Spleen (tissue), 11 donors: ENCODE data around the gene RNF17. TPM values are rescaled to one million over a fixed set of nuclear protein-coding genes. Genes with fewer than 3 reads are reported as not detected.

Experiments
- DNase-seq: peaks from one replicate; pipeline ENCODE4 v3.0.0-alpha.2; 2020
- H3K27ac ChIP-seq, 8 donors: fragments of 200-600 bp; sonication (generic) in 7 of 8; 1 replicate in 4 of 8; 2 replicates in 4 of 8; pipeline versions ENCODE4 v1.5.0 to v1.8.0; 2016 to 2021; ENCODE audit warnings: inconsistent platforms in 4 of 8, mild to moderate bottlenecking in 4 of 8, moderate library complexity in 1 of 8
- H3K27me3 ChIP-seq, 7 donors: fragments of 200-600 bp; sonication (generic) in 6 of 7; replicated peaks in 1 of 7; 1 replicate in 4 of 7; 2 replicates in 3 of 7; pipeline versions ENCODE4 v1.5.0 to v1.8.0; 2016 to 2021; ENCODE audit warnings: inconsistent platforms in 3 of 7, mild to moderate bottlenecking in 1 of 7
- H3K36me3 ChIP-seq, 6 donors: fragments of 200-600 bp; sonication (generic) in 5 of 6; 1 replicate in 4 of 6; 2 replicates in 2 of 6; pipeline versions ENCODE4 v1.5.0 to v1.8.0; 2016 to 2021; ENCODE audit warnings: inconsistent platforms in 2 of 6
- H3K4me1 ChIP-seq, 6 donors: fragments of 200-600 bp; sonication (generic) in 5 of 6; 1 replicate in 3 of 6; 2 replicates in 3 of 6; pipeline versions ENCODE4 v1.5.0 to v1.8.0; 2016 to 2021; ENCODE audit warnings: inconsistent platforms in 3 of 6
- H3K4me3 ChIP-seq, 8 donors: fragments of 200-600 bp; sonication (generic) in 7 of 8; 1 replicate in 4 of 8; 2 replicates in 4 of 8; pipeline versions ENCODE4 v1.5.0 to v1.8.0; 2016 to 2021; ENCODE audit warnings: inconsistent platforms in 4 of 8, mild to moderate bottlenecking in 4 of 8, moderate library complexity in 2 of 8
- H3K9me3 ChIP-seq, 8 donors: fragments of 200-600 bp; sonication (generic) in 7 of 8; 1 replicate in 4 of 8; 2 replicates in 4 of 8; pipeline versions ENCODE4 v1.5.0 to v1.8.0; 2016 to 2021; ENCODE audit warnings: inconsistent platforms in 4 of 8
- CTCF ChIP-seq, 11 experiments: fragments of 200-600 bp in 7 of 11; fragments of 450-650 bp in 4 of 11; sonication (generic) in 4 of 11; IDR thresholded peaks in 8 of 11; conservative IDR thresholded peaks in 3 of 11; 1 replicate in 7 of 11; 2 replicates in 4 of 11; pipeline versions ENCODE4 v1.4.0 to v1.8.0; 2016 to 2021; ENCODE audit warnings: antibody characterized with exemption in 11 of 11, inconsistent platforms in 4 of 11, mild to moderate bottlenecking in 1 of 11
- POLR2A ChIP-seq, 3 donors: fragments of 450-650 bp; IDR thresholded peaks; one replicate each; pipeline ENCODE4 v1.5.1; 2017; ENCODE audit warnings: antibody characterized with exemption in 3 of 3, mild to moderate bottlenecking in 1 of 3
- POLR2AphosphoS5 ChIP-seq, 3 donors: sonication (generic); formaldehyde crosslinking; IDR thresholded peaks; one replicate each; pipeline ENCODE4 v1.5.1; 2017; ENCODE audit warnings: antibody characterized with exemption in 3 of 3
- WGBS, 5 donors: extraction: QIAGEN DNeasy Blood & Tissue Kit in 3 of 5; methylation state at CpG; one replicate each; pipeline versions ENCODE4 v1.1.5 to v1.1.7; 2013 to 2018; 5-methylcytosine and 5-hydroxymethylcytosine counted together
- intact Hi-C: fragments of 100-400 bp; cut with DNase I; formaldehyde crosslinking; loops from one replicate; pipeline ENCODE4 v1.15.0; 2023; ENCODE audit warnings: low total_unique reads
- polyA plus RNA-seq, 3 donors: library from polyadenylated mRNA; stranded (reverse); fragments of 200-250 nt; gene quantifications; one replicate each; pipeline ENCODE4 v1.2.1, GENCODE V29; 2013
- total RNA-seq, 7 donors: library from RNA; depleted of rRNA in 3 of 7; stranded (reverse); fragments of >200 nt in 3 of 7; fragmentation: NEBNext Ultra II Directional in 4 of 7; extraction: Animal tissue kit (Norgen Biotek cat#: 25700) in 4 of 7; gene quantifications; one replicate each; pipeline versions ENCODE4 v1.1.0 to v1.2.1, GENCODE V29; 2016 to 2021
- donor health status: healthy with polysubstance abuse.
- donor health status: DM: no; HTN: no; CAD: no; lungs with moderate emphysema.
- donor health status: DM: no; HTN: no; CAD: no.
- donor health status: Bipolar disorder and iron deficiency.
- donor health status: healthy.
- donor health status: DM: no; HTN: no; CAD: no.
- donor health status: DM: yes; HTN: yes; CAD: no.

RNF17 gene
- total and polyA plus RNA-seq, 10 donors: 0.02 to 0.38 (median 0.24) TPM; not detected in 6

- intact Hi-C loops: no loop called here
- no peak for DNase-seq
- no peak overlapping the region for H3K27ac ChIP-seq
- H3K36me3 ChIP-seq: no peaks in the 10 kb centered on the region
- peaks cover 0 to 16% (median 0%) of the 10 kb centered on the region in 7 donors for H3K27me3 ChIP-seq
- no peak for TF ChIP-seq CTCF (IDR thresholded peaks at IDR 0.05 in 8 of 11, conservative IDR thresholded peaks at IDR 0.05 in 3 of 11)
- TF ChIP-seq POLR2AphosphoS5 (IDR thresholded peaks at IDR 0.05): no peak
- H3K4me3 ChIP-seq: no peak overlapping the region
- no peaks in the 10 kb centered on the region for H3K9me3 ChIP-seq
- no peaks in the 10 kb centered on the region for H3K4me1 ChIP-seq
These were observed 90.3 kb downstream of the RNF17 start for GRCh38 chr13:24854311-24854710.

GRCh38 chr13:24858953-24859352, 95.0 kb downstream of the RNF17 start:
- Histone ChIP-seq H3K4me1 (no peaks in the 10 kb centered on the region), H3K4me3 (no peak overlapping the region), H3K9me3 (no peaks in the 10 kb centered on the region), H3K36me3 (no peaks in the 10 kb centered on the region), H3K27me3 (peaks cover 0 to 6% (median 0%) of the 10 kb centered on the region in 7 donors), H3K27ac (no peak overlapping the region)
- no peak for DNase-seq
- intact Hi-C loops: no loop called here
- 68 to 86% (median 79%) methylated on average over 5 of the region's 5 CpGs for WGBS, 5 donors
- TF ChIP-seq CTCF (IDR thresholded peaks at IDR 0.05 in 8 of 11, conservative IDR thresholded peaks at IDR 0.05 in 3 of 11) (no peak), POLR2A (IDR thresholded peaks at IDR 0.05) (no peak), POLR2AphosphoS5 (IDR thresholded peaks at IDR 0.05) (no peak)

- DNase-seq: no peak
- H3K27ac ChIP-seq: no peak overlapping the region
- WGBS, 5 donors: 68 to 79% (median 77%) methylated on average over 4 of the region's 4 CpGs
- TF ChIP-seq POLR2A (IDR thresholded peaks at IDR 0.05) (no peak), POLR2AphosphoS5 (IDR thresholded peaks at IDR 0.05) (no peak), CTCF (IDR thresholded peaks at IDR 0.05 in 8 of 11, conservative IDR thresholded peaks at IDR 0.05 in 3 of 11) (no peak)
- H3K9me3 ChIP-seq: no peaks in the 10 kb centered on the region
- no peak overlapping the region for H3K4me3 ChIP-seq
- peaks cover 0 to 3% (median 0%) of the 10 kb centered on the region in 6 donors for H3K4me1 ChIP-seq
- no peaks in the 10 kb centered on the region for H3K36me3 ChIP-seq
- intact Hi-C loops: no loop called here
- H3K27me3 ChIP-seq: peaks cover 0 to 6% (median 0%) of the 10 kb centered on the region in 7 donors
These were observed 96.8 kb downstream of the RNF17 start for GRCh38 chr13:24860770-24861169.

- peaks cover 0 to 3% (median 0%) of the 10 kb centered on the region in 6 donors for H3K4me1 ChIP-seq
- no peaks in the 10 kb centered on the region for H3K36me3 ChIP-seq
- H3K4me3 ChIP-seq: no peak overlapping the region
- H3K9me3 ChIP-seq: no peaks in the 10 kb centered on the region
- no peak overlapping the region for H3K27ac ChIP-seq
- DNase-seq: no peak
- TF ChIP-seq POLR2AphosphoS5 (IDR thresholded peaks at IDR 0.05) (no peak), POLR2A (IDR thresholded peaks at IDR 0.05) (no peak), CTCF (IDR thresholded peaks at IDR 0.05 in 8 of 11, conservative IDR thresholded peaks at IDR 0.05 in 3 of 11) (no peak)
- peaks cover 0 to 6% (median 0%) of the 10 kb centered on the region in 7 donors for H3K27me3 ChIP-seq
- WGBS, 5 donors: 82 to 93% (median 88%) methylated on average over 8 of the region's 8 CpGs
- intact Hi-C loops: no loop called here
These were observed 97.8 kb downstream of the RNF17 start for GRCh38 chr13:24861617-24862362.
